Stimulated activated CD8-positive, alpha-beta memory T cell treated with anti-CD3 and anti-CD28 coated beads, Interleukin-4, amount 100 ng/mL, for 48 hours (primary cell): Measurements from ENCODE around the gene SIGLEC15.
A peak's percentile ranks its signal among the peaks of the same experiment; 100 is the strongest.
"Not testable (repeated sequence)": the region's sequence is repeated elsewhere in the genome, so short reads cannot be mapped to it uniquely, and the experiment has no call there.

Experiments
- DNase-seq: peaks from one replicate; pipeline ENCODE4 v3.0.0-alpha.2; 2020

SIGLEC15 gene

GRCh38 chr18:45820106-45820745, 5.2 kb upstream of the SIGLEC15 start:
- no peak for DNase-seq

- DNase-seq, result no peak
These were observed 4.4 kb upstream of the SIGLEC15 start for GRCh38 chr18:45821026-45821425.

- no peak for DNase-seq
These were observed 3.8 kb upstream of the SIGLEC15 start for GRCh38 chr18:45821711-45822110.

GRCh38 chr18:45826084-45826483, 609 bp downstream of the SIGLEC15 start:
- no peak for DNase-seq

GRCh38 chr18:45826716-45827115, 1.2 kb downstream of the SIGLEC15 start:
- not testable (repeated sequence) for DNase-seq

GRCh38 chr18:45828917-45829811, 3.7 kb downstream of the SIGLEC15 start:
- DNase-seq, result no peak

- no peak for DNase-seq
These were observed 4.4 kb downstream of the SIGLEC15 start for GRCh38 chr18:45829855-45830254.

- DNase-seq, result no peak
These were observed 5.4 kb downstream of the SIGLEC15 start for GRCh38 chr18:45830917-45831316.

- DNase-seq, result no peak
These were observed 8.4 kb downstream of the SIGLEC15 start for GRCh38 chr18:45833846-45834245.

GRCh38 chr18:45834306-45834705, 8.8 kb downstream of the SIGLEC15 start:
- DNase-seq, result no peak

GRCh38 chr18:45835057-45835636, 9.7 kb downstream of the SIGLEC15 start:
- no peak for DNase-seq

- no peak for DNase-seq
These were observed 11.0 kb downstream of the SIGLEC15 start for GRCh38 chr18:45836242-45837205.

GRCh38 chr18:45837283-45838070, 12.0 kb downstream of the SIGLEC15 start:
- peak; percentile 69 for DNase-seq

- no peak for DNase-seq
These were observed 13.0 kb downstream of the SIGLEC15 start for GRCh38 chr18:45838302-45839070.

GRCh38 chr18:45839414-45840395, 14.2 kb downstream of the SIGLEC15 start:
- DNase-seq, result no peak

GRCh38 chr18:45841060-45841764, 15.7 kb downstream of the SIGLEC15 start:
- DNase-seq, result no peak

- no peak for DNase-seq
These were observed 16.4 kb downstream of the SIGLEC15 start for GRCh38 chr18:45841765-45842442.

GRCh38 chr18:45843019-45843418, 17.5 kb downstream of the SIGLEC15 start:
- no peak for DNase-seq
